IPS-20b (cell line): ENCODE measurements around the gene GRK1.
"Not testable (repeated sequence)": the region's sequence is repeated elsewhere in the genome, so short reads cannot be mapped to it uniquely, and the experiment has no call there.

ENCODE experiments used
- H3K27ac ChIP-seq: one replicate; pipeline ENCODE4 v1.5.1; 2013; ENCODE audit warnings: low read length
- H3K27me3 ChIP-seq: 2 replicates; pipeline ENCODE4 v1.6.1; 2013; ENCODE audit warnings: mild to moderate bottlenecking, low read length, inconsistent platforms; ENCODE audit not compliant: insufficient read depth
- H3K36me3 ChIP-seq: 2 replicates; pipeline ENCODE4 v1.6.1; 2013; ENCODE audit warnings: low read depth, mild to moderate bottlenecking, inconsistent platforms, low read length, moderate library complexity; ENCODE audit not compliant: insufficient read depth
- H3K4me1 ChIP-seq: 2 replicates; pipeline ENCODE4 v1.6.1; 2013; ENCODE audit warnings: mild to moderate bottlenecking, control low read depth, inconsistent platforms, low read length, moderate library complexity; ENCODE audit not compliant: insufficient read depth
- H3K4me3 ChIP-seq: 2 replicates; pipeline ENCODE4 v1.5.1; 2013; ENCODE audit warnings: mild to moderate bottlenecking, low read length, inconsistent platforms
- H3K9ac ChIP-seq: 2 replicates; pipeline ENCODE4 v1.6.1; 2013; ENCODE audit warnings: low read depth, mild to moderate bottlenecking, inconsistent platforms, low read length, moderate library complexity
- H3K9me3 ChIP-seq: 2 replicates; pipeline ENCODE4 v1.6.1; 2013; ENCODE audit warnings: mild to moderate bottlenecking, low read depth, low read length, inconsistent platforms; ENCODE audit not compliant: insufficient read depth

Gene GRK1

DNA sequence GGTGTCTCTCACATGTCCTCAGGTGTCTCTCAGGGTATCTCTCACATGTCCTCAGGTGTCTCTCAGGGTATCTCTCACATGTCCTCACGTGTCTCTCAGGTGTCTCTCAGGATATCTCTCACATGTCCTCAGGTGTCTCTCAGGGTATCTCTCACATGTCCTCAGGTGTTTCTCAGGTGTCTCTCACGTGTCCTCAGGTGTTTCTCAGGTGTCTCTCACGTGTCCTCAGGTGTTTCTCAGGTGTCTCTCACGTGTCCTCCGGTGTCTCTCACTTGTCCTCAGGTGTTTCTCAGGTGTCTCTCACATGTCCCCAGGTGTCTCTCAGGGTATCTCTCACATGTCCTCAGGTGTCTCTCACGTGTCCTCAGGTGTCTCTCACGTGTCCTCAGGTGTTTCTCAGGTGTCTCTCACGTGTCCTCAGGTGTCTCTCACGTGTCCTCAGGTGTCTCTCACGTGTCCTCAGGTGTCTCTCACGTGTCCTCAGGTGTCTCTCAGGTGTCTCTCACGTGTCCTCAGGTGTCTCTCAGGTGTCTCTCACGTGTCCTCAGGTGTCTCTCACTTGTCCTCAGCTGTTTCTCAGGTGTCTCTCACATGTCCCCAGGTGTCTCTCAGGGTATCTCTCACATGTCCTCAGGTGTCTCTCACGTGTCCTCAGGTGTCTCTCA lies 42.2 kb upstream of the GRK1 start:
- H3K4me1 ChIP-seq, H3K27me3 ChIP-seq, H3K9ac ChIP-seq, H3K4me3 ChIP-seq, H3K27ac ChIP-seq, H3K9me3 ChIP-seq: not testable (repeated sequence)
- H3K36me3 ChIP-seq: peaks cover 61% of the 10 kb centered on the region

DNA sequence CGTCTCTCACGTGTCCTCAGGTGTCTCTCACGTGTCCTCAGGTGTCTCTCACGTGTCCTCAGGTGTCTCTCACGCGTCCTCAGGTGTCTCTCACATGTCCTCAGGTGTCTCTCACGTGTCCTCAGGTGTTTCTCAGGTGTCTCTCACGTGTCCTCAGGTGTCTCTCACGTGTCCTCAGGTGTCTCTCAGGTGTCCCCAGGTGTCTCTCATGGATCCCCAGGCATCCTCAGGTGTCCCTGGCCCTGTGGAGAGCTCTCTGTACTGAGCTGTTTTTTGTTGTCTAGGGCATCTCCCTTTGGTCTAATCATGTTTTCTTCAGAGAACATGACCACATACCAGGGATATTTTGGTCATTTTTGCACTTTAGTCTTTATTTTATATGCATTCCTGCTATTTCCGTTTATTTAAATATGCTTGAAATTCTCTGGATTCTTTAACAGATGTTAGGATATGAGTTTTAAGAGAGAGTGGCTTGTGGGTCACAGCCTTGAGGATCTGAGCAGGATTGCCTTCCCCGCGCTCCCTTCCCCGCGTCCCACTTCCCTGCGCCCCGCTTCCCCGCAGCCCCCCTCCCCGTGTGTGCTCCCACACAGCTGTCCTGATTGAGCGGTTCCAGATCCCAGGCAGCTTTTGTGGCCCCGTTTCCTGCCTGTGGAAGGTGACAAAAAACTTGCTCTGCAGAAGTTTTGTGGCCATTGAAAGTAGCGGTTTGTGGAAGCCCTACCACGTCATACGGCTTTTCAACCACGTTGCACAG lies 40.9 kb upstream of the GRK1 start:
- H3K4me3 ChIP-seq: no peak overlapping the region
- no peak overlapping the region for H3K27ac ChIP-seq
- peaks cover 67% of the 10 kb centered on the region for H3K36me3 ChIP-seq
- H3K4me1 ChIP-seq: no peaks in the 10 kb centered on the region
- no peaks in the 10 kb centered on the region for H3K27me3 ChIP-seq
- H3K9me3 ChIP-seq: peaks cover 6% of the 10 kb centered on the region
- no peak overlapping the region for H3K9ac ChIP-seq

DNA sequence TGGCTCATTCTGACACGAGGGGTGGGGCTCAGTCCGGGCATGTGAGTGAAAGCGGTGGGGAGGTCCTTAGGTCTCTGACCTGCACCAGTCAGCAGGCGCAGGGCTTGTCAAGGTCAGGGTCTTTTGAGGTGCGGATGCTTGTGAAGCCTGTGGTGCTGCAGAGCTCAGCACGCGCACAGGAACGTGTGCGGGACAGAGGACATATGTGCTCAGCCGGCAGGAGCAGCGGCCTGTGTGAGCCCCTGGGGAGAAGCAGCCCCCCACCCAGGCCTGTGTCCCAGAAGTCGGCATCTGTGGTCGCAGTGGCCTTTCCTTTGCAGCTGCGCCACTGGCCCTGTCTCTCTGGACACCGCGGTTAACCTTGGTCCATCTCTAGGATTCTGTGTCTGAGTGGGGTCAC lies 39.9 kb upstream of the GRK1 start:
- H3K27me3 ChIP-seq: no peaks in the 10 kb centered on the region
- H3K4me1 ChIP-seq: no peaks in the 10 kb centered on the region
- no peak overlapping the region for H3K27ac ChIP-seq
- H3K9ac ChIP-seq: no peak overlapping the region
- peaks cover 6% of the 10 kb centered on the region for H3K9me3 ChIP-seq
- H3K36me3 ChIP-seq: peaks cover 77% of the 10 kb centered on the region
- no peak overlapping the region for H3K4me3 ChIP-seq

DNA sequence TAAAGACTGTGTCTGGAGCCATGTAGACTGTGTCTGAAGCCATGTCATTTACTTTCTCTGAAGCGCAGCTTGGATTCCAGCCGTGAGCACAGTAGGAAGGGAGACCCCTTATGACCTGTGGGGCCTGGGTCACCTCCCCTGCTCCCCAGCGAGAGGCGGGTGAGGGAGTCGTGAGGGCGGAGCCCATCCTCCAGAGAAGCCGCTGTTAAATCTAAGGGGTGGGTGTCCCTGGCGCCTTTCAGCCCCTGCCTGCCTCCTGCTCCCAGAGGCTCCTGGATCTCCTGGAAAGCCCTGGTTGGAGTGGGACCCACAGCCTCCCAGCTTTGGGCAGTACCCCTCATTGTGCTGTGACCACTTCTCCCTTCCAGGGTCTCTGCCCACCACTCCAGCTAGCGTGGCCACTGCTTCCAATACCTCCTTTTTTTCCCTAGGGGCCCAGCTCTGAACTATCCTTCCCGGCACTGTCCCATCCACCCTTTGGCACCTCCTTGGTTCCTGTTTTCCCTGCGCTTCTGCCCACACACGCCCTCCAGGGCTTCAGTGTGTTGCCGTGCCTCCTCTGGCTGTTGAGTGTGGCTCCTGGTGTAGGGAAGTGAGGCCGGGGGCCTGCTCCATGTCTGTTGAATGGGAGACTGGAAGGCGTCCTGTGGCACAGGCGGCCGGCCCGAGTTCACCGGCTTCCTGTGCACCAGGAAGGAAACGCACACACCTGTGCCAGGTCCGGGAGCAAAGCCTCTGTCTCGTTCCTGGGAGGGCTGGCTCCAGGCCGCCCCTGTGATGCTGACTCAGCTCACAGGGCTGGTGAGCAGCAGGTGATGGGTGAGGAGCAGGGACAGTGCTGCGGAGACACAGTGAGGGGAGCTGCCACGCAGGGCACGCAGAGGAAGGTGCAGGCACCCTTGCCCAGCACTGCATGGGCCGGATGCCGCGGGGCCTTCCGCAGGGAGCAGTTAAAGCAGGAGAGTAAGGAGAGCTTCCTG lies 38.4 kb upstream of the GRK1 start:
- H3K9me3 ChIP-seq: peaks cover 4% of the 10 kb centered on the region
- H3K27me3 ChIP-seq: no peaks in the 10 kb centered on the region
- H3K4me3 ChIP-seq: no peak overlapping the region
- H3K27ac ChIP-seq: no peak overlapping the region
- peaks cover 78% of the 10 kb centered on the region for H3K36me3 ChIP-seq
- no peaks in the 10 kb centered on the region for H3K4me1 ChIP-seq
- H3K9ac ChIP-seq: no peak overlapping the region; the same call in 1 of the 2 replicates

DNA sequence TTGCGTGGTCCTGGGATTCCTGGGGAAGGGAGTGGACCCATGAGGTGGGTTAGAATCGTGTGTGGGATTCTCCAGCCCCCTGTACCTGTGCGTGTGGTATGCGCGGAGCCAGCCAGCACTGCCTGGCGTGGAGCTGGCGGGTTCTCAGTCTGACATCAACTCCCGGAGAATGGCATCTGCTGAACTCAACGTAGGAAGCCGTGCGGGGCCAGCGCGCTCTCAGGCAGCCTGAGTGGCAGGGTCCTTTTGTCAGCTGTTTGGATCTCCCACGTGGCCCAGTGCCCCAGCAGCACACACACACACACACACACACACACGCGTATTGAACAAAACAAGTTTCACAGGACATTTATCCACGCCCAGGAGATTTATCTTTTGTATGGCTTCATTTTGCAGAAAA lies 37.2 kb upstream of the GRK1 start:
- no peak overlapping the region for H3K27ac ChIP-seq
- H3K4me3 ChIP-seq: no peak overlapping the region
- no peaks in the 10 kb centered on the region for H3K27me3 ChIP-seq
- peaks cover 78% of the 10 kb centered on the region for H3K36me3 ChIP-seq
- no peaks in the 10 kb centered on the region for H3K9me3 ChIP-seq
- no peaks in the 10 kb centered on the region for H3K4me1 ChIP-seq
- no peak overlapping the region for H3K9ac ChIP-seq

DNA sequence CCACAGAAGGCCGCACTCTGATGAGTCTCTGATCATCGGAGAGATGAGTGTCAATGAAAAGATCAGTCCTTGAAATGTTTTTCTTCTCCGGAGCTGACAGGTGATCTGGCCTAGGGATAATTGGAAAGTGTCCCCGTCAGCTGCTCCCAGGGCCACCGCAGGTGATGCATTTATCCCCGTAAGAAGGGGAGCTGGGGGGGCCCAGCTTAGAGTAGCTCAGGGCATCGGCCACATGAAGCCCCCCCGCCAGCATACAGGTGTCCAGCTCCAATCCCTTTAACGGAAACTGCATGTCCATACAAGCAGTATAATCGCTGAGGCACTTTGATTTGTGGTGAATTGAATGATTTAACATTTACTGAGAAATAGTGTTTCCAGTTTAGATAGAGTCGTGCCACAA lies 36.7 kb upstream of the GRK1 start:
- Histone ChIP-seq H3K4me3 (no peak overlapping the region), H3K9ac (no peak overlapping the region), H3K27me3 (no peaks in the 10 kb centered on the region), H3K9me3 (no peaks in the 10 kb centered on the region), H3K4me1 (no peaks in the 10 kb centered on the region), H3K27ac (no peak overlapping the region), H3K36me3 (peaks cover 82% of the 10 kb centered on the region)

DNA sequence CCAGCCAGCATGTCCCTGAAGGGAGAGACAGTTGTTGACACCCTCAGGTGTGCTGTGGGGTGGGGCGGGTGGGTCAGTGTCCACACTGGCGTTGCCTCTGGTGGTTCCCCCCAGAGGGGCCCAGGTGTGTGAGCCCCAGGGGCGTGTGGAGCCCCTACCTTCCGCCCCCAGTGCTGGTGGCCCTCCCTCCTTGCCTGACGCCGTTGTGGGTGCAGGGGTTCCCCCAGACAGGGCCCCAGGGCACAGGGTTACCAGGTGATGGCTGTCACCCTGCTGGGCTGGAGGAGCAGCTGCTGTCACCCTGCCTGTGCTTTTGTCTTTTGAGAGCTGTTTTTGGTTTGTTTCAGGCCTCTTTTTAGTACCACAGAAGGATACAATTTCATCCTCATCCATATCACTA lies 36.2 kb upstream of the GRK1 start:
- no peak overlapping the region for H3K27ac ChIP-seq
- no peaks in the 10 kb centered on the region for H3K27me3 ChIP-seq
- no peaks in the 10 kb centered on the region for H3K4me1 ChIP-seq
- H3K36me3 ChIP-seq: peaks cover 87% of the 10 kb centered on the region
- H3K9me3 ChIP-seq: no peaks in the 10 kb centered on the region
- H3K4me3 ChIP-seq: no peak overlapping the region
- no peak overlapping the region for H3K9ac ChIP-seq

DNA sequence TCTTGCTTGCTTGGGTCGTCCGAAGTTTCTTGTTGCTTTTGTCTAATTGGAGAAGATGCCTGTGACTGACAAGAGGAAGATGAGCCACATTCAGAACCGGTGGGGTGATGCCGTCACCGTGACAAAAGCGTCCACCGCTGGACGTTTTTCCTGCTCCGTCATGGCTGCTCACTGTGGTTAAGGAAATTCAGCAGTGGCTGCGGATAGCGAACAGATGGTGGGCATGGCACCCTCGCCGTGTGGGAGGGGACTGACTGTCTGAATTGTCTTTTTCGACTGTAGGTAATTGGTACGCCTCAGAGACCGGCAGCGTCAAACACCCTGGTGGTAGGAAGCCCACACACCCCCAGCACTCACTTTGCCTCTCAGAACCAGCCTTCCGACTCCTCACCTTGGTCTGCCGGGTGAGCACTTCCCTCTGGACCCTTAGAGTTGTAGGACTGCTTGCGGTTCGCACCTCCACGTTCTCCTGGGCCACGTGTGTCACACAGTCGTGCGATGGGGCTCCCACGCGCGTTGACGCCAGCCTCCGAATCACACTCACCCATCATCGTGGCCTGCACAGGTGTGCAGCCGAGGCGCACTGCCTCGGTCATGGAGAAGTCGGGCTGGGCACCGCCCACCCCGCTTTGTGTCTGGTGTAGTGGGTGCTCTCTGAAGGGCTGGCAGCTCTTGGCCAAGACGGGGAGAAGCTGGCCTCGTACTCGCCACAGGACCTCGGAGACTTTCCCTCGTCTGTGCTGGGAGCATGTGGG lies 35.5 kb upstream of the GRK1 start:
- H3K36me3 ChIP-seq: peaks cover 89% of the 10 kb centered on the region
- H3K27ac ChIP-seq: no peak overlapping the region
- no peaks in the 10 kb centered on the region for H3K4me1 ChIP-seq
- H3K4me3 ChIP-seq: no peak overlapping the region
- H3K27me3 ChIP-seq: no peaks in the 10 kb centered on the region
- no peaks in the 10 kb centered on the region for H3K9me3 ChIP-seq
- no peak overlapping the region for H3K9ac ChIP-seq

DNA sequence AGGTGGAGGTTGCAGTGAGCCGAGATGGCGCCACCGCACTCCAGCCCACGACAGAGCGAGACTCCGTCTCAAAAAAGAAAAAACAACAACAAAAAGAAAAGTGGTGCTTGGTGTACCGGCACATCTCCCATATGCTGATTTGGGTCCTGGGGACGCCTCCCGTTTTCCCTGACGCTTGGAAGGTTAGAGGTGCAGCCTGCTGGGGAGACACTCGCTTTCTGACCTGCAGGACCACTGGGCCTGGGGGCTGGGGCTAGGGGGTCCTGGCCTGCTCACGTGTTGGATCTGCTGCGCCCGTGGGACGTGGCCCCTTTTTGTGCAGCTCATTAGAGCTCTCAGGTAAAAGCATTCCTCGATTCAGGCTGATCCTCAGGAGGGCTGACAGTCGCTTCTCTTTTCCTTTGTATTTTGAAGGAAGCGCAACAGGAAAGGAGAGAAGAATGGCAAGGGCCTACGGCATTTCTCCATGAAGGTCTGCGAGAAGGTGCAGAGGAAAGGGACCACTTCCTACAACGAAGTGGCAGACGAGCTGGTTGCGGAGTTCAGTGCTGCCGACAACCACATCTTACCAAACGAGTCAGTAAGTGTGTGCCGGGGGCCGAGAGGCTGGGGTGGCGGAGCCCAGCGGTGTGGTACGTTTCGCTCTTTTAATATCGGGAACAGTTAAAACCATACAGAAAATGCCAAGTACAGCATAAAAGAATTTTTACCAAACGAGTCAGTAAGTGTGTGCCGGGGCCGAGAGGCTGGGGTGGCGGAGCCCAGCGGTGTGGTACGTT lies 34.1 kb upstream of the GRK1 start:
- H3K9ac ChIP-seq: no peak overlapping the region
- H3K9me3 ChIP-seq: no peaks in the 10 kb centered on the region
- H3K4me1 ChIP-seq: no peaks in the 10 kb centered on the region
- H3K27me3 ChIP-seq: no peaks in the 10 kb centered on the region
- peaks cover 91% of the 10 kb centered on the region for H3K36me3 ChIP-seq
- no peak overlapping the region for H3K4me3 ChIP-seq
- no peak overlapping the region for H3K27ac ChIP-seq

DNA sequence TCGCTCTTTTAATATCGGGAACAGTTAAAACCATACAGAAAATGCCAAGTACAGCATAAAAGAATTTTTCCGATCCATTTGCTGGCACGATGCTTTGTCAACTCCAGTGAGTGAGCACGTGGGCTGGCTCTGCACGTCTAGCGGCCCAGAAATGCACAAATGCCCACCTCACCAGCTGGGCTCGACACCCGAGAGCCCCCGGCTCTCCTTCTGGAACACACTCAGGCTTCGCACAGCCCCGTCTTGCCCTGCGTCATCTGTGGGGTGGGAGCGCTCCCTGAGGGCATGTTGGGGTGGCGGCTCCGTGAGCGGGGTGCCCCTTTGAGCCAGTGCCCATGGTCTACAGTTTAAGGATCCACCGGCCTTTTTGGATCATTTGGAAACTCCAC lies 33.5 kb upstream of the GRK1 start:
- H3K4me3 ChIP-seq: no peak overlapping the region
- no peaks in the 10 kb centered on the region; the same call in 1 of the 2 replicates for H3K9me3 ChIP-seq
- H3K36me3 ChIP-seq: peaks cover 91% of the 10 kb centered on the region
- no peak overlapping the region for H3K27ac ChIP-seq
- H3K27me3 ChIP-seq: no peaks in the 10 kb centered on the region
- H3K9ac ChIP-seq: no peak overlapping the region
- H3K4me1 ChIP-seq: no peaks in the 10 kb centered on the region
